K562 (cell line): ENCODE results near the gene AMMECR1. TPM values are rescaled to one million over a fixed set of nuclear protein-coding genes. Genes with fewer than 3 reads are reported as not detected.

ENCODE experiments used
- ARHGAP35 ChIP-seq: fragments of 450-650 bp; IDR thresholded peaks from 2 replicates; pipeline ENCODE4 v1.6.1; 2018; ENCODE audit not compliant: partially characterized antibody
- BHLHE40 ChIP-seq: IDR thresholded peaks from 2 replicates; pipeline ENCODE4 v1.6.1; 2011; ENCODE audit warnings: low read length, improper control_type of control experiment
- CBX5 ChIP-seq: IDR thresholded peaks from 2 replicates; pipeline ENCODE4 v1.6.1; 2014; ENCODE audit warnings: low read depth, borderline replicate concordance
- CC2D1A ChIP-seq: fragments of 450-650 bp; IDR thresholded peaks from 2 replicates; pipeline ENCODE4 v1.6.1; 2017; ENCODE audit warnings: mild to moderate bottlenecking
- DDX20 ChIP-seq: fragments of 450-650 bp; IDR thresholded peaks from 2 replicates; pipeline ENCODE4 v1.6.1; 2016; ENCODE audit warnings: missing genetic modification characterization, low read depth, mild to moderate bottlenecking, missing compliant biosample characterization, moderate library complexity
- ELF1 ChIP-seq: fragments of 200-800 bp; sonication (Bioruptor generic); IDR thresholded peaks from 2 replicates; pipeline ENCODE4 v1.6.1; 2016; ENCODE audit warnings: missing genetic modification characterization, missing compliant biosample characterization
- FOSL1 ChIP-seq: fragments of 200-800 bp; sonication (Bioruptor generic); conservative IDR thresholded peaks from 2 replicates; pipeline ENCODE4 v1.6.1; 2016; ENCODE audit warnings: missing genetic modification characterization, missing compliant biosample characterization
- GATA2 ChIP-seq: sonication (generic); formaldehyde crosslinking; IDR thresholded peaks from 2 replicates; pipeline ENCODE4 v1.4.0; 2020; ENCODE audit warnings: mild to moderate bottlenecking, missing genetic modification reagents
- GATAD2A ChIP-seq: fragments of 450-650 bp; IDR thresholded peaks from 2 replicates; pipeline ENCODE4 v1.6.1; 2017
- GTF2A2 ChIP-seq: IDR thresholded peaks from 2 replicates; pipeline ENCODE4 v1.6.1; 2016; ENCODE audit warnings: mild to moderate bottlenecking, missing genetic modification characterization, missing compliant biosample characterization
- HMGN3 ChIP-seq: IDR thresholded peaks from 2 replicates; pipeline ENCODE4 v1.6.1; 2011; ENCODE audit warnings: borderline replicate concordance, low read depth, mild to moderate bottlenecking, mixed read lengths, low read length; ENCODE audit not compliant: insufficient read length; ENCODE audit errors: extremely low read depth
- HOXB6 ChIP-seq: fragments of 250-450 bp; sonication (Bioruptor Pico); IDR thresholded peaks from 2 replicates; pipeline ENCODE4 v1.5.1; 2022; ENCODE audit warnings: mild to moderate bottlenecking, borderline replicate concordance
- KDM4B ChIP-seq, 2 experiments: fragments of 450-650 bp in 1 of 2; sonication (generic) in 1 of 2; IDR thresholded peaks; 2 replicates each; pipeline ENCODE4 v1.6.1; 2016 to 2017; ENCODE audit warnings: borderline replicate concordance in 2 of 2, antibody characterized with exemption in 1 of 2, low read depth in 1 of 2, mild to moderate bottlenecking in 1 of 2
- PTTG1 ChIP-seq: fragments of 450-650 bp; IDR thresholded peaks from 2 replicates; pipeline ENCODE4 v1.6.1; 2016; ENCODE audit warnings: low read depth, mild to moderate bottlenecking, missing genetic modification characterization, missing compliant biosample characterization
- PURB ChIP-seq: sonication (generic); formaldehyde crosslinking; IDR thresholded peaks from 2 replicates; pipeline ENCODE4 v1.9.0; 2021; ENCODE audit warnings: low read depth, mild to moderate bottlenecking, missing genetic modification reagents
- SAFB2 ChIP-seq: fragments of 200-400 bp; formaldehyde crosslinking; IDR thresholded peaks from 2 replicates; pipeline ENCODE4 v1.6.1; 2018; ENCODE audit warnings: borderline replicate concordance, low read length, low read depth, moderate library complexity; ENCODE audit not compliant: severe bottlenecking
- SMC3 ChIP-seq: conservative IDR thresholded peaks from 2 replicates; pipeline ENCODE4 v1.6.1; 2011; ENCODE audit warnings: low read depth, low read length, improper control_type of control experiment; ENCODE audit not compliant: insufficient read depth
- SREBF2 ChIP-seq: sonication (generic); formaldehyde crosslinking; IDR thresholded peaks from 2 replicates; pipeline ENCODE4 v1.4.0; 2020; ENCODE audit warnings: mild to moderate bottlenecking, missing genetic modification reagents
- ZKSCAN1 ChIP-seq: fragments of 150-350 bp; IDR thresholded peaks from 2 replicates; pipeline ENCODE4 v1.6.1; 2016; ENCODE audit warnings: low read depth, low read length
- ZNF444 ChIP-seq: fragments of 250-450 bp; sonication (Bioruptor Pico); IDR thresholded peaks from 2 replicates; pipeline ENCODE4 v1.4.0; 2020; ENCODE audit warnings: mild to moderate bottlenecking, moderate library complexity
- ZNF445 ChIP-seq: fragments of 250-450 bp; sonication (Bioruptor Pico); IDR thresholded peaks from 2 replicates; pipeline ENCODE4 v1.4.0; 2020; ENCODE audit warnings: low read depth, mild to moderate bottlenecking, moderate library complexity
- ZNF79 ChIP-seq: fragments of 250-450 bp; sonication (Bioruptor Pico); IDR thresholded peaks from 2 replicates; pipeline ENCODE4 v1.4.0; 2020; ENCODE audit warnings: low read depth, mild to moderate bottlenecking, moderate library complexity
- polyA plus RNA-seq, 8 experiments: library from polyadenylated mRNA; depleted of rRNA in 4 of 8; stranded (reverse) in 5 of 8; unstranded in 3 of 8; fragments of >200 nt; fragmentation: Nextera tagmentation in 2 of 8; fragmentation: Illumina TruSeq in 1 of 8; extraction: Ambion mirVana in 2 of 8; extraction: Trizol in 1 of 8; gene quantifications; 2 replicates each; pipeline versions ENCODE4 v1.2.1 to v1.2.3, GENCODE V29; 2011 to 2014; ENCODE audit warnings: inconsistent platforms in 1 of 8, missing spikeins in 1 of 8
- total RNA-seq, 7 experiments: library from RNA; depleted of rRNA in 6 of 7; stranded (reverse); fragments of >200 nt in 6 of 7; fragmentation: Illumina TruSeq in 2 of 7; extraction: Trizol in 2 of 7; gene quantifications; 2 replicates each; pipeline versions ENCODE4 v1.2.1 to v1.2.3, GENCODE V29; 2011 to 2021; ENCODE audit warnings: low replicate concordance in 1 of 7
- TF ChIP-seq, protein P1 (sequence below), 2 experiments: IDR thresholded peaks; 2 replicates each; pipeline ENCODE4 v1.6.1; 2012; ENCODE audit warnings: improper control_type of control experiment in 2 of 2, low read depth in 2 of 2, low read length in 2 of 2, borderline replicate concordance in 1 of 2
- TF ChIP-seq, protein P2 (sequence below): fragments of 250-450 bp; sonication (Bioruptor Pico); IDR thresholded peaks from 2 replicates; pipeline ENCODE4 v1.9.0; 2021; ENCODE audit warnings: mild to moderate bottlenecking

Gene AMMECR1
- total and polyA plus RNA-seq, 9 of the 15 experiments (the other 6 are each of a cell fraction or from before 2014, with no cell fraction given) = 13.9 to 36.7 (median 23.6) TPM

DNA sequence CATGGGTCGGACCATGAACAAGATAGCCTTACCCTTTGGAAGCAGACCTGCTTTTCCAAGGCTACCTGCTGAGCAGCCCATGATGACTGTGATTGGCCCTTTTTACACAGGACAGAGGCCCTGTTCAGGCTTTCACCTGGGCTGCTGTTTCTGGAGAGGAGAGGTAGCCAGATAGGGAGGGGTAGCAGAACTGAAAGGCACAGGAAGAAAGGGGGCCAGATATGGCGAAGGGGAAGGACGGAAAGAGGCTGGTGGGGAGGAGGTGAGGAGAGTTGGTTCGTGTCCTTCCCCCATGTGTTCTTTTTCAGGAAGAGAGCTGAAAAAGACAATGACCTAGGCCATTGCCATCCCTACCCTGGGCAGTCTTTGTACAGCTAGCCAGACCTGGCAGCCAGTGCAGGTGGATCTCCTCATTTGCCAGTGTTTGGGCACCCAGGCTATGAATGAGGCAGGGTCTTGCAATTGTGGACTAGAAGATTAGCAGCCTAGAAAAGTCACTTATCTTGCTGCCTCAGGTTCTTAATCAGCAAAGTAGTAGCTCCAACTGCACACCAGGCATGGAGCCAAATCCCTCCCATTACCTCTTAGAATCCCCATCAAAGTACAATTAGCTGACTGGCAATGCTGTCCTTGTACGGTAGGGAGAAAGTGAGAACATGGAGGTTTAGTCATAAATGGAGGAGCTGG is 139.6 kb downstream of the AMMECR1 start (continued):
- TF ChIP-seq, protein P1, sequence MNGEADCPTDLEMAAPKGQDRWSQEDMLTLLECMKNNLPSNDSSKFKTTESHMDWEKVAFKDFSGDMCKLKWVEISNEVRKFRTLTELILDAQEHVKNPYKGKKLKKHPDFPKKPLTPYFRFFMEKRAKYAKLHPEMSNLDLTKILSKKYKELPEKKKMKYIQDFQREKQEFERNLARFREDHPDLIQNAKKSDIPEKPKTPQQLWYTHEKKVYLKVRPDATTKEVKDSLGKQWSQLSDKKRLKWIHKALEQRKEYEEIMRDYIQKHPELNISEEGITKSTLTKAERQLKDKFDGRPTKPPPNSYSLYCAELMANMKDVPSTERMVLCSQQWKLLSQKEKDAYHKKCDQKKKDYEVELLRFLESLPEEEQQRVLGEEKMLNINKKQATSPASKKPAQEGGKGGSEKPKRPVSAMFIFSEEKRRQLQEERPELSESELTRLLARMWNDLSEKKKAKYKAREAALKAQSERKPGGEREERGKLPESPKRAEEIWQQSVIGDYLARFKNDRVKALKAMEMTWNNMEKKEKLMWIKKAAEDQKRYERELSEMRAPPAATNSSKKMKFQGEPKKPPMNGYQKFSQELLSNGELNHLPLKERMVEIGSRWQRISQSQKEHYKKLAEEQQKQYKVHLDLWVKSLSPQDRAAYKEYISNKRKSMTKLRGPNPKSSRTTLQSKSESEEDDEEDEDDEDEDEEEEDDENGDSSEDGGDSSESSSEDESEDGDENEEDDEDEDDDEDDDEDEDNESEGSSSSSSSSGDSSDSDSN (IDR thresholded peaks at IDR 0.05; ENCODE audit: borderline replicate concordance in 1 of 2, low read depth in 2 of 2, low read length in 2 of 2) = no peak
- no peak for TF ChIP-seq SAFB2
- TF ChIP-seq HOXB6 (CRISPR knock-in tag) = no peak
- TF ChIP-seq ZNF79 (CRISPR knock-in tag) = no peak
- TF ChIP-seq GATAD2A = peak; percentile 24; the same call in 1 of the 2 replicates
- TF ChIP-seq PTTG1 (tag) = no peak
- no peak for TF ChIP-seq ZNF444
- TF ChIP-seq GATA2 (CRISPR knock-in tag) = peak; percentile 84
- TF ChIP-seq ZNF445 = no peak
- no peak for TF ChIP-seq GTF2A2 (tag)
- TF ChIP-seq, protein P2, sequence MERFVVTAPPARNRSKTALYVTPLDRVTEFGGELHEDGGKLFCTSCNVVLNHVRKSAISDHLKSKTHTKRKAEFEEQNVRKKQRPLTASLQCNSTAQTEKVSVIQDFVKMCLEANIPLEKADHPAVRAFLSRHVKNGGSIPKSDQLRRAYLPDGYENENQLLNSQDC (CRISPR knock-in tag) = no peak
- TF ChIP-seq ARHGAP35 = no peak
- TF ChIP-seq BHLHE40 = no peak
- peak; percentile 66 for TF ChIP-seq FOSL1
- TF ChIP-seq CBX5 = no peak
- no peak for TF ChIP-seq PURB (CRISPR knock-in tag)
- no peak for TF ChIP-seq ZKSCAN1
- TF ChIP-seq SREBF2 (CRISPR knock-in tag) = no peak
- peak; percentile 94 for TF ChIP-seq CC2D1A
- TF ChIP-seq ELF1 (tag) = no peak
- no peak for TF ChIP-seq DDX20 (tag)
- no peak for TF ChIP-seq SMC3
- TF ChIP-seq HMGN3 = peak; percentile 68
- no peak for TF ChIP-seq KDM4B (IDR thresholded peaks at IDR 0.05; ENCODE audit: borderline replicate concordance in 2 of 2, low read depth in 1 of 2)
